ENCODE results near the gene OCRL.

OCRL gene

DNA sequence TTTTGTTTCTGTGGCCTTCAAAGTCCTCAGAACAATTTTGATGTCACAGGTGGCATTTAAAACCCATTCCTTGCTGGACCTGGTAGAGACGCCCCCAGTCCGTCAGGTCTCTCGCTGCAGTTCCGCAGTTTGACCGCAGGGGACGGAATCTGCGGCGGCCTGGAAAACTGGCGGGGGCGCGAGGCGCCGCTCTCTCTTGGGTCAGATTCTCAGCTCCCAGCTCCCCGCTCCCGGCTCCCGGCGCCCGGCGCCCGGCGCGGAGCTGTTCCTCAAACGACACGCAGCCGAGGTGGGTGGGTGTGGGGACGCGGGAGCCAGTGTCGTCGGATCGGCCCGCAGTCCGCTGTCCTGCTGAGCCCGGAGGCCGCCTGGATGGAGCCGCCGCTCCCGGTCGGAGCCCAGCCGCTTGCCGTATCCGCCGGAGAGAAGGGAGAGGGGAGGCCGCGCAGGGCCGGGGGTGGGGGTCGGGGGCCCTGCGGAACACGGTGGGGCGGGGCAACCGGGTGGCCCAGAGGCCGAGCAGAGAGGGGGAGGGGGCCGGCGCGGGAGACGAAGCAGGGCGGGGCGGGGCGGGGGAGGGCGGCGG, at the start of gene OCRL:
Gene OCRL (plus strand): TSS at position 192 of the 586 bp plus-strand sequence. CDS start 181 bp downstream, at position 373.
- peak within 1 kb of the TSS; percentile 56 for H3K4me3 ChIP-seq (ENCODE audit: low read length)
- H3K27me3 ChIP-seq (ENCODE audit: control insufficient read depth, insufficient read depth, low read length), result no peaks in the 10 kb centered on the region
- peak within 1 kb of the TSS; percentile 61 for H3K9ac ChIP-seq (ENCODE audit: low read length)
- H3K36me3 ChIP-seq (ENCODE audit: control insufficient read depth, insufficient read depth, low read length), result no peaks in the 10 kb centered on the region
- no peaks in the 10 kb centered on the region for H3K9me3 ChIP-seq (ENCODE audit: control insufficient read depth, low read length)
- H3K4me1 ChIP-seq (ENCODE audit: control insufficient read depth, insufficient read depth, low read length), result peaks cover 5% of the 10 kb centered on the region

DNA sequence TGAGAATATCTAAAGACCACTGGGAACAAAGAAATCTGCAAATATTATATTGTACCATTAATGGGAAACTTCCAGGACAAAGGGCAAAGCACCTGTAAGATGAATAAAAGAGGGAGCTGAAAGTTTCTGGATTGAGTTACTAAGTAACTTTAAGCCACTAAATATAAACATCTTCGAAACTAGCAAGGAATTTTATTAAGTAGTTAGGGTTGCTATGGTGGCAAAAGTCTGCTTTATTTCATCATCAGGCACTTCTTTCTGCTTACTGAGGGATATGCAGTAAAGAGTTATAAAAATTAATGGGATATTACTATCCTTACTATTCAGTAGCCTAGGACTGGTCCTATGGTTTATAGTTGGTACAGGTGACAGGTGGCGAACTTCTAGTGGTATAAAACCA, 49.7 kb upstream of the OCRL start:
- no peaks in the 10 kb centered on the region for H3K27me3 ChIP-seq (ENCODE audit: control insufficient read depth, insufficient read depth, low read length)
- no peaks in the 10 kb centered on the region for H3K36me3 ChIP-seq (ENCODE audit: control insufficient read depth, insufficient read depth, low read length)
- no peak overlapping the region for H3K4me3 ChIP-seq (ENCODE audit: low read length)
- no peak overlapping the region for H3K9ac ChIP-seq (ENCODE audit: low read length)
- no peaks in the 10 kb centered on the region for H3K4me1 ChIP-seq (ENCODE audit: control insufficient read depth, insufficient read depth, low read length)
- H3K9me3 ChIP-seq (ENCODE audit: control insufficient read depth, low read length), result no peaks in the 10 kb centered on the region

DNA sequence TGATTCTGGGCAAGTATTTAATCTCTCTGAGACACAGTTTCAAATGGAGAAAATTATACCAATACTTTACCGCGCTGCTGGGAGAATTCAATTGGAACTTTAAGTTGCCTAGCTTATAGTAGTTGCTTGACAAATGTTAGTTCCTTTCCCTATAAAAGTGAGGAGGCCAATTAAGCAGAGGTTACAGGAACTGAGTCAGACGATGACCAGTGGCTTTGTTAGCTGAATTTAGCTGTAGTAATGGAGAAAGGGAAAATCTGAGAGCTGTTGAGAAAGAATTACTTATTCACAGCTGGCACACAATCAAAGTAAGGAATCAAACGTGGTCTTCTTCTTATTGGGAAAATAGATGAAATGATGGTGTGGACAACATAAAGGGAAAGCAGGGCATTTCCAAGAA, 46.4 kb upstream of the OCRL start:
- H3K4me1 ChIP-seq (ENCODE audit: control insufficient read depth, insufficient read depth, low read length), result no peaks in the 10 kb centered on the region
- no peaks in the 10 kb centered on the region for H3K36me3 ChIP-seq (ENCODE audit: control insufficient read depth, insufficient read depth, low read length)
- no peak overlapping the region for H3K9ac ChIP-seq (ENCODE audit: low read length)
- H3K4me3 ChIP-seq (ENCODE audit: low read length), result no peak overlapping the region
- H3K27me3 ChIP-seq (ENCODE audit: control insufficient read depth, insufficient read depth, low read length), result no peaks in the 10 kb centered on the region
- H3K9me3 ChIP-seq (ENCODE audit: control insufficient read depth, low read length), result no peaks in the 10 kb centered on the region

DNA sequence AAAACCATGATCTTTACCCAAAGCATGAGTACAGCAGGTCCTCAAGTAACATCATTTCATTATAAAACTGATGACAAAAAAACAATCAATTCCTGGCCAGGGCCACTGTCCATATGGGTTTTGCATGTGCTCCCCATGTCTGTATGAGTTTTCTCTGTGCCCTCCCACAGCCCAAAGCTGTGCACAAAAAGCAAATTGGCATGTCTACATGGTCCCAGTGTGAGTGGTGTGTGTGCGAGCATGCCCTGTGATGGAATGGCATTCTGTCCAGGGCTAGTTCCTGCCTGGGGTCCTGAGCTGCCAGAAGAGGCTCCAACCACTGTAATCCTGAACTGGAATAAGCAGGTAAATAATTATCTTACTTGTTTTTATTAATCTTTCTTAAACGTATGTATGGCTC, 45.2 kb upstream of the OCRL start:
- Histone ChIP-seq H3K9me3 (ENCODE audit: control insufficient read depth, low read length) (no peaks in the 10 kb centered on the region), H3K36me3 (ENCODE audit: control insufficient read depth, insufficient read depth, low read length) (no peaks in the 10 kb centered on the region), H3K27me3 (ENCODE audit: control insufficient read depth, insufficient read depth, low read length) (no peaks in the 10 kb centered on the region), H3K9ac (ENCODE audit: low read length) (no peak overlapping the region), H3K4me3 (ENCODE audit: low read length) (no peak overlapping the region), H3K4me1 (ENCODE audit: control insufficient read depth, insufficient read depth, low read length) (no peaks in the 10 kb centered on the region)

DNA sequence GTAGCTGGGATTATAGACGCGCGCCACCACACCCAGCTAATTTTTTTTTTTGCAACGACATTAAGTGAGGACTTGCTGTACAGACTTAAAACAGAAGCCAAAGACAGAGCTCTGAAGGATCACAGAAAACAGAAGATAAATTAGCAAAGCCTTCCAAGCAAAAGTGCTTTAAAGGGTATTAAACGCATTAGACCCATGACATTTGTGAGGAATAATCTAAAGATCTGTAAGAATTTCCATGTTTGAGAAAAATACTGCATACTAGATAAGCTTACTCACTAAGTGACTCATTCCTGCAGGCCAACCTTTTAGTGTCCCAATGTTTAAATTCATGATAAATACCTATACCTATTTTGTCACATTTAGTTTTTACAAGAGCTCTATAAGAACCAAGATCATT, 44.2 kb upstream of the OCRL start:
- no peaks in the 10 kb centered on the region for H3K36me3 ChIP-seq (ENCODE audit: control insufficient read depth, insufficient read depth, low read length)
- H3K4me3 ChIP-seq (ENCODE audit: low read length), result no peak overlapping the region
- no peaks in the 10 kb centered on the region for H3K4me1 ChIP-seq (ENCODE audit: control insufficient read depth, insufficient read depth, low read length)
- no peaks in the 10 kb centered on the region for H3K27me3 ChIP-seq (ENCODE audit: control insufficient read depth, insufficient read depth, low read length)
- no peaks in the 10 kb centered on the region for H3K9me3 ChIP-seq (ENCODE audit: control insufficient read depth, low read length)
- no peak overlapping the region for H3K9ac ChIP-seq (ENCODE audit: low read length)

DNA sequence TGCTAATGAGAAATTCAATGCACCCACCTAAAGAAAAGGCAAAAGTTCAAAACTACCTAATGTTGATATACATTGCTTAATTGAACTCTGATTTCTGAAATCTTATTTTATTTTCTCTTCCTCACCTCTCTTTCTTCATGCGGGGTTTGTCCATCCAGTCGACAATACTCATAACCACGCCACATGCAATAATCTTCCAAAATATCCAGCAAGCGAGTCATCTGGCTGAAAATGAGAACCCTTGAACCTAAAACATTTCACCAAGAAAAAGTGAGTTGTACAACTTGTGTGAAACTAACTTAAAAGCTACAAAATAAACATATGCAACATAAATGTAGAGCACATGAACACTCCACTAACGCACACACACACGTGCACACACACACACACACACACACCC, 43.4 kb upstream of the OCRL start:
- Histone ChIP-seq H3K4me3 (ENCODE audit: low read length) (no peak overlapping the region), H3K36me3 (ENCODE audit: control insufficient read depth, insufficient read depth, low read length) (no peaks in the 10 kb centered on the region), H3K9me3 (ENCODE audit: control insufficient read depth, low read length) (no peaks in the 10 kb centered on the region), H3K27me3 (ENCODE audit: control insufficient read depth, insufficient read depth, low read length) (no peaks in the 10 kb centered on the region), H3K4me1 (ENCODE audit: control insufficient read depth, insufficient read depth, low read length) (no peaks in the 10 kb centered on the region), H3K9ac (ENCODE audit: low read length) (no peak overlapping the region)

DNA sequence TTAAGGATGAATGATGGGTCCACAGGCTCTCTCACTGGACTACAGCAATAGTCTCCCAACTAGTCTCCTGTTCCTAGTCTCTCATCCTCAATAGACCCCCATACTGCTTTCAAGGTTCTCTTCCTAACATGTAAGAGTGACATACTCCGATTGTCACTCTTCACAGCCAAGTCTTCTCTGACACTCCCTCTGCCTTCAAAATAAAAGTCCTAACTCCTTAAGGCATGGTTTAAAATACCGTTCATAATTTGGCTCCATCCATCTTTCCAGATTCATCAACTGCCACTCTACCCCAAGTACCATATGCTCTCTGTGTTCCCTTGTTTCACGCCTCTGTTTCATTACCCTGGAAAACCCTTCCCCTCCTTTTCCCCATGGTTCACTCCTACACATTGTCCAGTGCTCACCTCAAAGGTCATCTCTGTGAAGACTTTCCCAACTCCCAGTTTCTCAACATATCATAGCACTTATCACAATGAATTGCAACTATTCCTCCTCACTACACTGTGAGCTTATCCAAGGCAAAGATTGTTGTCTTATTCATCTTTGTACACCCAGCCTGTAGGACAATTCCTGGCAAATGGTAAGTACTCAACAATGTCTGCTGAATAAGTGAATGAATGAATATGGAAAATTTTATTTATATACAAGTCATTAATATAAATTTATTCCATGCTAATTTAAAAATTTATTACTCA, 42.8 kb upstream of the OCRL start:
- no peaks in the 10 kb centered on the region for H3K4me1 ChIP-seq (ENCODE audit: control insufficient read depth, insufficient read depth, low read length)
- no peaks in the 10 kb centered on the region for H3K9me3 ChIP-seq (ENCODE audit: control insufficient read depth, low read length)
- H3K4me3 ChIP-seq (ENCODE audit: low read length), result no peak overlapping the region
- no peaks in the 10 kb centered on the region for H3K27me3 ChIP-seq (ENCODE audit: control insufficient read depth, insufficient read depth, low read length)
- H3K36me3 ChIP-seq (ENCODE audit: control insufficient read depth, insufficient read depth, low read length), result no peaks in the 10 kb centered on the region
- no peak overlapping the region for H3K9ac ChIP-seq (ENCODE audit: low read length)

DNA sequence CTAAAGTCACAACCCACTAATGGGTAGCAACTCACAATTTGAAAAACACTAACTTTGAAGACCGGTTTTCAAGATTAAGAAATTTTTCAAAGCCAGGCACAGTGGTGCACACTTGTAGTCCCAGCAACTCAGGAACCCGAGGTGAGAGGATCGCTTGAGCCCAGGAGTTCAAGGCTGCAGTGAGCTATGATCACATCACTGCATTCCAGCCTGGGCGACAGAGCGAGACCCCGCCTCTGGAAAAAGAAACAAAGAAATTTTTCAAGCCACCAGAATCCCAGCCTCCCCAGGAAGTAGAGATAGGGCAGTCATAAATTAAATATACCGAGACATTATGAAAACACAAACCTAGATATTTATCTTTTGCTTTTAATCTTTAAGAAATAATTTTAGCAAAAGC, 29.7 kb upstream of the OCRL start:
- Histone ChIP-seq H3K9me3 (ENCODE audit: control insufficient read depth, low read length) (no peaks in the 10 kb centered on the region), H3K36me3 (ENCODE audit: control insufficient read depth, insufficient read depth, low read length) (no peaks in the 10 kb centered on the region), H3K4me3 (ENCODE audit: low read length) (no peak overlapping the region), H3K9ac (ENCODE audit: low read length) (no peak overlapping the region), H3K4me1 (ENCODE audit: control insufficient read depth, insufficient read depth, low read length) (no peaks in the 10 kb centered on the region), H3K27me3 (ENCODE audit: control insufficient read depth, insufficient read depth, low read length) (no peaks in the 10 kb centered on the region)

DNA sequence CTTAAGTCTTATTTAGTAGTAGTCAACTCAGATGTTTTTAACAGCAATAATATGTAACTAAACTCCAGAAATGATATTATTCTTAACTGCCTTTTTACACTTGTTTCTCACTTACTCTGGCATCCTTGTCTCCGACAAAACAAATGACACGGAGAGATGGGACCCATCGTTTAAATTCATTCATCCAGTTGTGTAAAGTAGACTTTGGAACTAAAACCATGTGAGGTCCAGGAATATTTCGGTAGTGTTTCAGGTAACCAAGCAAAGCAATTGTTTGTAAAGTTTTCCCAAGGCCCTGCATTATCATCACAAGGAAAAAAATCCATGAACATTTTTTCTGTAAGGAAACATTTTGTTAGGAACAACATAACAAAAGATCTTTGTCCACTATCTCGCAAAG, 28.4 kb upstream of the OCRL start:
- H3K9me3 ChIP-seq (ENCODE audit: control insufficient read depth, low read length), result no peaks in the 10 kb centered on the region
- no peaks in the 10 kb centered on the region for H3K27me3 ChIP-seq (ENCODE audit: control insufficient read depth, insufficient read depth, low read length)
- no peak overlapping the region for H3K9ac ChIP-seq (ENCODE audit: low read length)
- H3K36me3 ChIP-seq (ENCODE audit: control insufficient read depth, insufficient read depth, low read length), result no peaks in the 10 kb centered on the region
- H3K4me3 ChIP-seq (ENCODE audit: low read length), result no peak overlapping the region
- no peaks in the 10 kb centered on the region for H3K4me1 ChIP-seq (ENCODE audit: control insufficient read depth, insufficient read depth, low read length)

DNA sequence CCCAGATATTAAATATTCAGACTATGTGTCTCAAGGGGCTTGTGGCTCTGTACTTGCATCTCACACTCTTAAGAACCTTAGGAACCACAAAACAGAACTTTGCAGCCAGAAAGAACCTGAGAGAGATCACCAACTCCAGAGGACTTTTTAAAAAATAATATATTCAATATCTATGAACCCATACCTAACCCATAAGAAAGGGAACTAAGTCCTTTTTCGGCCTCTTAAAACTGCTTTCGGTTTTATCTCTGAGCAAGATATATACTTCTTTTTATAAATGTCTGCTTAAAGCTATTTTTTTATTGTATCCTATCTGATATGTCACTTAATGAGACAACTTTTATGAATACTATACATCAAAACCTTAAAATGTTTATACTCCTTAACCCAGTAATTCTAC, 27.6 kb upstream of the OCRL start:
- no peaks in the 10 kb centered on the region for H3K9me3 ChIP-seq (ENCODE audit: control insufficient read depth, low read length)
- no peaks in the 10 kb centered on the region for H3K4me1 ChIP-seq (ENCODE audit: control insufficient read depth, insufficient read depth, low read length)
- no peak overlapping the region for H3K4me3 ChIP-seq (ENCODE audit: low read length)
- H3K36me3 ChIP-seq (ENCODE audit: control insufficient read depth, insufficient read depth, low read length), result no peaks in the 10 kb centered on the region
- H3K9ac ChIP-seq (ENCODE audit: low read length), result no peak overlapping the region
- no peaks in the 10 kb centered on the region for H3K27me3 ChIP-seq (ENCODE audit: control insufficient read depth, insufficient read depth, low read length)

DNA sequence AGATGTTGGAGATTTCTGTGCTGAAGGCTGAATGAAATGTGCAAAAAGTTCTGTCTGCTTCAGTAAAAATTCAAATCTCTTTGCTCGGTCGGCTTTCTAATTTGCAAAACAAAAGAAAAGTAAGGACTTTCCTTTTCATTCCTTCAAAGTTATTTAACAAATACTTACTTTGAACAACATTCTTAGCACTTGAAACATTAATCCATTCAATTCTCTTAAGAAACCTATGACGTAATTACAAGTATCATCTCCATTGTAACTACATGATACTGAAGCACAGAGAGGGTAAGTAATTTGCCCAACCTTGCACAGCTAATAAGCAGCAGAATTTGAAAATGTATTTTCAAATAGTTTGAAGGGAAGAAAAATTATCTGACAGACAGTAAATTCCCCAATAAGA, 23.7 kb upstream of the OCRL start:
- no peaks in the 10 kb centered on the region for H3K36me3 ChIP-seq (ENCODE audit: control insufficient read depth, insufficient read depth, low read length)
- H3K4me1 ChIP-seq (ENCODE audit: control insufficient read depth, insufficient read depth, low read length), result no peaks in the 10 kb centered on the region
- no peak overlapping the region for H3K4me3 ChIP-seq (ENCODE audit: low read length)
- no peaks in the 10 kb centered on the region for H3K27me3 ChIP-seq (ENCODE audit: control insufficient read depth, insufficient read depth, low read length)
- H3K9ac ChIP-seq (ENCODE audit: low read length), result no peak overlapping the region
- H3K9me3 ChIP-seq (ENCODE audit: control insufficient read depth, low read length), result no peaks in the 10 kb centered on the region

DNA sequence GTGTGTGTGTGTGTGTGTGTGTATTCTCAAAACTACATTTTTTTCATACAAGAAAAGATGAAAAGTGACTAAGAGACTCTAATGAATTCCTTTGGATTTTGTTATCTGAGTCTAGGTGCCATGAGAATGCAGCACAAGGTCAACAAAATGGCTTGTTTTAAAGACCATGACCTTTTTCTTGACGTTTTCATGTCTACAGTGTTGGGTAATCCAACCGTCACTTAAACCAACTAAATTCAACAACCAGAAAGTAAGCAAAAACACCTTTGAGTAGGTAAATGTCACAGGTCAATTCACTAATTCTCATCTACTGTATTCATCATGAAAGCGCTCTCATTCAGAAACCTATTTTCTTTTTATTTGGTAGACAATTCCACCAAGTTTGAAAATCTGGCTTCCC, 19.9 kb upstream of the OCRL start:
- Histone ChIP-seq H3K36me3 (ENCODE audit: control insufficient read depth, insufficient read depth, low read length) (no peaks in the 10 kb centered on the region), H3K4me3 (ENCODE audit: low read length) (no peak overlapping the region), H3K27me3 (ENCODE audit: control insufficient read depth, insufficient read depth, low read length) (no peaks in the 10 kb centered on the region), H3K9me3 (ENCODE audit: control insufficient read depth, low read length) (no peaks in the 10 kb centered on the region), H3K9ac (ENCODE audit: low read length) (no peak overlapping the region), H3K4me1 (ENCODE audit: control insufficient read depth, insufficient read depth, low read length) (no peaks in the 10 kb centered on the region)

Measured in mucosa of stomach (tissue), 1 donor.